Measurements from ENCODE around the gene TMEM151B.

The TMEM151B gene

DNA sequence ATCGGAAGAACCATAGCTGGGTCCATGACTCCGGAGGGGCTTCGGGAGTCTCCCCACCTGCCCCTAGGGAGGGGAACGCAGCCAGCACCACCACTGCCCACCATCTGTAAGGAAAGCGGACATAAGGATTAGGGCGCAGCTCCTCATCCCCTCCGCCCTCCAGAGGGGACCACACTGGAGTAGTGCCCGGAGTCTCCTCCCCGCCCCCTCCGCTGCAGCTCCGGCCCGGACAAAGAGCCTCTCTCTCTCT, 13.6 kb upstream of the TMEM151B start:
- Histone ChIP-seq H3K36me3 (ENCODE audit: insufficient read depth, low read length) (peaks cover 44% of the 10 kb centered on the region; the same call in 1 of the 2 replicates), H3K9me3 (ENCODE audit: insufficient read depth, low read depth, low read length) (no peaks in the 10 kb centered on the region), H3K4me2 (ENCODE audit: low read depth, low read length, poor library complexity, severe bottlenecking) (peak overlapping the region; percentile 94), H3K9ac (ENCODE audit: low read depth, low read length, poor library complexity, severe bottlenecking) (peak overlapping the region; percentile 70), H3K79me2 (ENCODE audit: insufficient read depth, low read length) (peaks cover 37% of the 10 kb centered on the region), H3K4me3 (ENCODE audit: low read length, poor library complexity, severe bottlenecking) (peak overlapping the region; percentile 77), H3K27me3 (ENCODE audit: insufficient read depth, low read length, poor library complexity, severe bottlenecking) (no peaks in the 10 kb centered on the region), H2AFZ (ENCODE audit: low read length) (peak overlapping the region; percentile 90), H4K20me1 (ENCODE audit: insufficient read depth, low read length, poor library complexity, severe bottlenecking) (peaks cover 39% of the 10 kb centered on the region), H3K4me1 (ENCODE audit: insufficient read depth, low read length, poor library complexity, severe bottlenecking) (peaks cover 24% of the 10 kb centered on the region), H3F3A (ENCODE audit: low read depth) (peaks cover 19% of the 10 kb centered on the region), H3K9me2 (replicated peaks; ENCODE audit: low read depth, low read length) (no peaks in the 10 kb centered on the region)
- TF ChIP-seq CTCF (conservative IDR thresholded peaks at IDR 0.05; ENCODE audit: low read length) (no peak), EZH2phosphoT487 (IDR thresholded peaks at IDR 0.05; ENCODE audit: borderline replicate concordance) (no peak)

DNA sequence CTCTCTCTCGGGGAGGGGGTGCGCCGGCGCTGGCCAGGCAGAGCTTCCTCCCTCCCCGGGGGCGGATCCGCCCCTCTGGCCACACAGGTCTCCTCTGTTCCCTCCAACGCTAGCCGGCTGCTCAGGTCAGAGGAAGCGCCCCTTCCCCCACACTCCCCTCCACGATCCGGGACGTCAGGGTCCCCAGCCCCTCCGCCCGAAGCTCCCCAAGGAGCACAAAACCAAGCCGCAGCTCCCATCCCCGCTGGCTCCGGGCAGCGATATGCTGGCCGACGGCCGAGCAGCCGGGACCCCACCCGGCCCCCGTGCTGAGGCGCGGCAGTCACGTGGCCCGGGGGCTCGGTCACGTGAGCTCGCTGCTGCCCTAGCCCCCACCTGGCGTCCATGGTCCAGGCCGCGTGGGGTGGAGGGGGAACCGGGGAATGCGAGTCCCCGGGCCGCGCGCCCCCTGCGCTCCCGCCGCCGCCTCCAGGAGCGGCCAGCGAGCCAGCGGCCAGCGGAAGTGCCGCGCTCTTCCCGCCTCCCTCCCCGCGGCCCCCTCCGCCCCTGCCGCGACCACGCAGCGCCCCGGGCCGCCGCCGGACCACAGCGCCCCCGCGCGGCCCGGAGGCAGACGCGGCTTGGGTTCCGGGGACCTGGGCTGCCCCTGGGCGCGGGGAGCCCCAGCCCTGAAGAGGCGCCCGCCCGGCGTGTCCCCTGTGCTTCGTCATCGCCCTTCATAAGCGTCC, 13.1 kb upstream of the TMEM151B start, which contains the start of gene SLC35B2:
Gene SLC35B2 (minus strand): TSS at position 504 of the 728 bp plus-strand sequence. CDS start 118 bp downstream, at position 386.
- Histone ChIP-seq H3F3A (ENCODE audit: low read depth) (peaks cover 17% of the 10 kb centered on the region), H4K20me1 (ENCODE audit: insufficient read depth, low read length, poor library complexity, severe bottlenecking) (peaks cover 38% of the 10 kb centered on the region), H3K9me3 (ENCODE audit: insufficient read depth, low read depth, low read length) (no peaks in the 10 kb centered on the region), H3K27me3 (ENCODE audit: insufficient read depth, low read length, poor library complexity, severe bottlenecking) (no peaks in the 10 kb centered on the region), H3K4me1 (ENCODE audit: insufficient read depth, low read length, poor library complexity, severe bottlenecking) (peaks cover 29% of the 10 kb centered on the region), H3K9ac (ENCODE audit: low read depth, low read length, poor library complexity, severe bottlenecking) (peak within 1 kb of the TSS; percentile 70), H2AFZ (ENCODE audit: low read length) (peak within 1 kb of the TSS; percentile 90), H3K36me3 (ENCODE audit: insufficient read depth, low read length) (peaks cover 39% of the 10 kb centered on the region; the same call in 1 of the 2 replicates), H3K4me3 (ENCODE audit: low read length, poor library complexity, severe bottlenecking) (peak within 1 kb of the TSS; percentile 77), H3K79me2 (ENCODE audit: insufficient read depth, low read length) (peaks cover 37% of the 10 kb centered on the region), H3K9me2 (replicated peaks; ENCODE audit: low read depth, low read length) (no peaks in the 10 kb centered on the region), H3K4me2 (ENCODE audit: low read depth, low read length, poor library complexity, severe bottlenecking) (peak within 1 kb of the TSS; percentile 94)
- TF ChIP-seq EZH2phosphoT487 (IDR thresholded peaks at IDR 0.05; ENCODE audit: borderline replicate concordance), result no peak
- TF ChIP-seq CTCF (conservative IDR thresholded peaks at IDR 0.05; ENCODE audit: low read length), result peak; percentile 57

- H3K79me2 ChIP-seq (ENCODE audit: insufficient read depth, low read length), result peaks cover 41% of the 10 kb centered on the region
- H3F3A ChIP-seq (ENCODE audit: low read depth), result peaks cover 17% of the 10 kb centered on the region
- peak overlapping the region; percentile 77 for H3K4me3 ChIP-seq (ENCODE audit: low read length, poor library complexity, severe bottlenecking)
- H3K9me3 ChIP-seq (ENCODE audit: insufficient read depth, low read depth, low read length), result no peaks in the 10 kb centered on the region
- no peaks in the 10 kb centered on the region for H3K9me2 ChIP-seq (replicated peaks; ENCODE audit: low read depth, low read length)
- no peaks in the 10 kb centered on the region for H3K27me3 ChIP-seq (ENCODE audit: insufficient read depth, low read length, poor library complexity, severe bottlenecking)
- peaks cover 35% of the 10 kb centered on the region for H3K4me1 ChIP-seq (ENCODE audit: insufficient read depth, low read length, poor library complexity, severe bottlenecking)
- peak overlapping the region; percentile 70 for H3K9ac ChIP-seq (ENCODE audit: low read depth, low read length, poor library complexity, severe bottlenecking)
- TF ChIP-seq CTCF (conservative IDR thresholded peaks at IDR 0.05; ENCODE audit: low read length) (no peak; the same call in 1 of the 2 replicates), EZH2phosphoT487 (IDR thresholded peaks at IDR 0.05; ENCODE audit: borderline replicate concordance) (no peak)
- H4K20me1 ChIP-seq (ENCODE audit: insufficient read depth, low read length, poor library complexity, severe bottlenecking), result peaks cover 39% of the 10 kb centered on the region
- peak overlapping the region; percentile 90; the same call in 1 of the 2 replicates for H2AFZ ChIP-seq (ENCODE audit: low read length)
- H3K36me3 ChIP-seq (ENCODE audit: insufficient read depth, low read length), result peaks cover 33% of the 10 kb centered on the region; the same call in 1 of the 2 replicates
- peak overlapping the region; percentile 55 for H3K4me2 ChIP-seq (ENCODE audit: low read depth, low read length, poor library complexity, severe bottlenecking)
These were observed 12.4 kb upstream of the TMEM151B start for GRCh38 chr6:44257753-44258324.

All from Loucy (cell line).